NT2/D1 (cell line): Measurements from ENCODE around the gene ZNF438.

Experiments used
- DNase-seq: peaks from one replicate; pipeline ENCODE4 v3.0.0-alpha.2; 2011; ENCODE audit warnings: low read depth, low spot score
- H3K27me3 ChIP-seq: 2 replicates; pipeline ENCODE4 v1.6.0; 2011; ENCODE audit warnings: mild to moderate bottlenecking; ENCODE audit not compliant: insufficient read length, insufficient read depth
- H3K36me3 ChIP-seq: 2 replicates; pipeline ENCODE4 v1.6.1; 2011; ENCODE audit warnings: mild to moderate bottlenecking, low read length, mixed read lengths; ENCODE audit not compliant: insufficient read depth, insufficient read length
- H3K4me1 ChIP-seq: 2 replicates; pipeline ENCODE4 v1.5.1; 2011; ENCODE audit not compliant: insufficient read depth, insufficient read length
- H3K4me3 ChIP-seq: 2 replicates; pipeline ENCODE4 v1.5.1; 2011; ENCODE audit warnings: low read depth; ENCODE audit not compliant: insufficient read length
- H3K9ac ChIP-seq: 2 replicates; pipeline ENCODE4 v1.6.0; 2011; ENCODE audit warnings: low read depth; ENCODE audit not compliant: insufficient read length
- H3K9me3 ChIP-seq: 2 replicates; pipeline ENCODE4 v1.5.1; 2011; ENCODE audit warnings: mild to moderate bottlenecking, low read length; ENCODE audit not compliant: insufficient read depth
- SUZ12 ChIP-seq: IDR thresholded peaks from 2 replicates; pipeline ENCODE4 v1.6.1; 2011; ENCODE audit not compliant: insufficient read length, insufficient read depth; ENCODE audit errors: extremely low read depth
- YY1 ChIP-seq: IDR thresholded peaks from 2 replicates; pipeline ENCODE4 v1.6.1; 2011; ENCODE audit not compliant: insufficient read length, insufficient read depth
- ZNF274 ChIP-seq: IDR thresholded peaks from 2 replicates; pipeline ENCODE4 v1.6.1; 2011; ENCODE audit warnings: mild to moderate bottlenecking, low read depth, low read length

ZNF438 gene

GRCh38 chr10:30999070-30999712 lies 32.5 kb downstream of the ZNF438 start:
- no peaks in the 10 kb centered on the region for H3K27me3 ChIP-seq
- H3K9ac ChIP-seq = no peak overlapping the region
- no peaks in the 10 kb centered on the region for H3K36me3 ChIP-seq
- no peak for DNase-seq
- H3K9me3 ChIP-seq = peaks cover 6% of the 10 kb centered on the region
- H3K4me1 ChIP-seq = no peaks in the 10 kb centered on the region
- H3K4me3 ChIP-seq = no peak overlapping the region
- TF ChIP-seq YY1 (no peak), SUZ12 (no peak), ZNF274 (no peak)

- H3K36me3 ChIP-seq = no peaks in the 10 kb centered on the region
- H3K27me3 ChIP-seq = no peaks in the 10 kb centered on the region
- H3K9me3 ChIP-seq = peaks cover 20% of the 10 kb centered on the region
- no peak overlapping the region for H3K4me3 ChIP-seq
- no peak overlapping the region for H3K9ac ChIP-seq
- DNase-seq = no peak
- no peaks in the 10 kb centered on the region for H3K4me1 ChIP-seq
- no peak for TF ChIP-seq YY1
- no peak for TF ChIP-seq SUZ12
- TF ChIP-seq ZNF274 = no peak
Observed at GRCh38 chr10:30997536-30998235, 34.0 kb downstream of the ZNF438 start.

GRCh38 chr10:30996481-30997005 lies 35.1 kb downstream of the ZNF438 start:
- no peak for TF ChIP-seq ZNF274
- no peak for TF ChIP-seq YY1
- no peak for TF ChIP-seq SUZ12
- Histone ChIP-seq H3K36me3 (no peaks in the 10 kb centered on the region), H3K9me3 (peaks cover 23% of the 10 kb centered on the region), H3K9ac (no peak overlapping the region), H3K27me3 (no peaks in the 10 kb centered on the region), H3K4me1 (no peaks in the 10 kb centered on the region), H3K4me3 (no peak overlapping the region)
- DNase-seq = no peak

GRCh38 chr10:30995081-30995770 lies 36.4 kb downstream of the ZNF438 start:
- H3K9me3 ChIP-seq = peaks cover 23% of the 10 kb centered on the region
- no peak overlapping the region for H3K4me3 ChIP-seq
- H3K27me3 ChIP-seq = no peaks in the 10 kb centered on the region
- H3K4me1 ChIP-seq = no peaks in the 10 kb centered on the region
- DNase-seq = no peak
- TF ChIP-seq YY1 = no peak
- no peak for TF ChIP-seq ZNF274
- TF ChIP-seq SUZ12 = no peak
- no peaks in the 10 kb centered on the region for H3K36me3 ChIP-seq
- no peak overlapping the region for H3K9ac ChIP-seq

GRCh38 chr10:30993155-30993554 lies 38.5 kb downstream of the ZNF438 start:
- no peak for DNase-seq

GRCh38 chr10:30992681-30993080 lies 39.0 kb downstream of the ZNF438 start:
- Histone ChIP-seq H3K27me3 (no peaks in the 10 kb centered on the region), H3K9me3 (peaks cover 23% of the 10 kb centered on the region), H3K4me1 (no peaks in the 10 kb centered on the region), H3K4me3 (no peak overlapping the region), H3K36me3 (no peaks in the 10 kb centered on the region), H3K9ac (no peak overlapping the region)
- DNase-seq = no peak
- TF ChIP-seq ZNF274 (no peak), SUZ12 (no peak), YY1 (no peak)

More at GRCh38 chr10:30993155-30993554, 38.5 kb downstream of the ZNF438 start:
- Histone ChIP-seq H3K4me3 (no peak overlapping the region), H3K9ac (no peak overlapping the region), H3K4me1 (no peaks in the 10 kb centered on the region), H3K27me3 (no peaks in the 10 kb centered on the region), H3K36me3 (no peaks in the 10 kb centered on the region), H3K9me3 (peaks cover 23% of the 10 kb centered on the region)
- TF ChIP-seq YY1 = no peak
- TF ChIP-seq SUZ12 = no peak
- no peak for TF ChIP-seq ZNF274

- no peak overlapping the region for H3K4me3 ChIP-seq
- H3K4me1 ChIP-seq = no peaks in the 10 kb centered on the region
- peaks cover 23% of the 10 kb centered on the region for H3K9me3 ChIP-seq
- TF ChIP-seq YY1 (no peak), SUZ12 (no peak), ZNF274 (no peak)
- H3K9ac ChIP-seq = no peak overlapping the region
- DNase-seq = no peak
- H3K27me3 ChIP-seq = no peaks in the 10 kb centered on the region
- H3K36me3 ChIP-seq = no peaks in the 10 kb centered on the region
Observed at GRCh38 chr10:30991647-30992011, 40.0 kb downstream of the ZNF438 start.
